ENCODE measurements around the gene SEMA3E.
"Not testable (repeated sequence)": the region's sequence is repeated elsewhere in the genome, so short reads cannot be mapped to it uniquely, and the experiment has no call there.

Gene SEMA3E

DNA sequence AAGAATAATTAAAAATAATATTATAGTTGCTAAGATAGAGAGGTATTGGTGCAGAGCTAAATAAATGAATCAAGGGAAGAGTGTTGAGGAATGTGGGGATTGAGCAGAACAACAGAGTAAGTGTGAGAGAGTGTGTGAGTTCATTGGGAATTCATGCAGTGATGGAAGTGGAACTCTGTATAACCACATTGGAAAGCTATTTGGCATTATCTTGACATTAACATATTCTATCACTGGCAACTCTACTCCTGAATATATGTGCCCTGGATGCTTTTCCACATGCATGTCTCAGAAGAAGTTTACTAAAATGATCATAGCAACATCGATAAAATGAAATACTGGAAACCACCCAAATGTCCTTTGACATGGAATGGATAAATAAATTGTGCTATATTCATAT lies 164.1 kb downstream of the SEMA3E start:
- DNase-seq = no peak

DNA sequence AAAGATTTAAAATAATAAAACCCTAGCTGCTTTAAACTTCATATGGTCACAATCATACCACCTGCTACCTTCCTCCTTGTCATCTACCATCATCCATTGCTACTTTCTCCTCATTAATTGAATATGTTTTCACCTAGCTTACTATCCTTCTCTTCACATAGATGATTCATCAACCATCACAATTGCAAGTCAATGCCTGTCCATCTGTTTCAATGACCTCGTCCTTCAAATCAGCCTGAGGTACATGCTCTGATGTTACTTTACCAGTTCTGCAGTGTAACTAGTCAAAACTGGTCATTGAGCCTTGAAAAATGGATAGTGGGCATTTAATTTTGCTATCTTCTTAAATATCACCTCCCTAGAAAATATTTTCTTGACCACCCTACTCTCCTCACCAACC lies 164.7 kb downstream of the SEMA3E start:
- no peak for DNase-seq

DNA sequence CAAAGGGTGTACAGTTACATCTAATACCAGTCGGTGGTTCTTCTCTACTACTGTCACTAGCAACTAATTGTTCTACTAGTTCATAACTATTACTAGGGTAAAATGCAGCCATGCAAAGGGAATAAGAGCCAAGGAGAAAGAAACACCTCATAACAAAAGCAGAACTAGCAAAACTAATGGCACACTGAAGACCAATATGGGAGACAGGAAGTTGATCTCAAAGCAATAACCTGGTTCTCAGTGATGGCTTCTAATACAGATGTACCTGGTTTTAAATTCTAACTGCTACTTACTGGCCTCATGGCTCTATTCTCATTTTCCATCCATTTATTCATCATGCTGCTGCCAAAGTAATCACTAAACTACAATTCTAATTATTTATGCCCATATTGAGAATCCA lies 170.3 kb downstream of the SEMA3E start:
- DNase-seq = no peak

DNA sequence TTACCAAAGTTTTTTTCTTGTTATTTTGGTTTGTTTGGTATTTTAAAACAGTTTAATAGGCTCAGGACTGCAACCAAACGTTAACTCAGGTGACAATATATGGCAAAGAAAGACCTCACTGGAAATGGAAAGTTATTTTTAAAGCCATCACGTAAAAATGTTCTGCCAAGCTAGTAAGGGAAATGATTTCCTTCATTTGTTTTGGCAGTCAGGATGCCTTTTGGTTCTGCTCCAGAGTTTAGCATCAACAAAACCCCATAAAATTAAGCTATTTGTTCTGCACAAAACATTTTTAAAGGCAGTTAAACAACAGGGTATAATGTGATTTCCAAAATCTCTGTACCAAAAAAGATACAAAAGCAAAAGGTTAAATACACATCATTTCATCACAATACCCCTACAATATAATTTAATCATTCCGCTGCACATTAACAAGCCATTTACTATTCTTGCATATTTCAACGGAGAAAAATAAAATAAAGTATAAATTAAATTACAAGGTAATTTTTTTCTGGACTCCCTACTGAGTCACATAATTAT lies 172.4 kb downstream of the SEMA3E start:
- no peak for DNase-seq

DNA sequence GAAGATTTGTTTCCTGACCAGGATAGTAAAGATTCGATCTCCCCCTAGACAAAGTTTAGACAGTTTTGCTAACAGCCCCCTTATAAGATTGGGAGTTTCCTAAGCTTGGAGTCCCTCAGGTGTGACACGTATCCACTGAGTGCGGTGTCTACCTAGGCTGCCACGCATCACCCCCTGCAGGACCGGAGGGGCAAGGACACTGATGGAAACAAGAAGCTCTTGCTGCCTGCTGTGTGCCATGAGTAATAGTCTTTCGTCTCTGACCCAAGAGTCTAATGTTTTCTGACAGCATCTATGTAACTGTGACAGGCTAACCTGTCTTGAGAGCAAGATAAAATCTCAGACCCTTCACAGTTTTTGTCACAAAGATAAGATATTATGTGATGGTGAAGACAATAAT lies 173.5 kb downstream of the SEMA3E start:
- no peak for DNase-seq

DNA sequence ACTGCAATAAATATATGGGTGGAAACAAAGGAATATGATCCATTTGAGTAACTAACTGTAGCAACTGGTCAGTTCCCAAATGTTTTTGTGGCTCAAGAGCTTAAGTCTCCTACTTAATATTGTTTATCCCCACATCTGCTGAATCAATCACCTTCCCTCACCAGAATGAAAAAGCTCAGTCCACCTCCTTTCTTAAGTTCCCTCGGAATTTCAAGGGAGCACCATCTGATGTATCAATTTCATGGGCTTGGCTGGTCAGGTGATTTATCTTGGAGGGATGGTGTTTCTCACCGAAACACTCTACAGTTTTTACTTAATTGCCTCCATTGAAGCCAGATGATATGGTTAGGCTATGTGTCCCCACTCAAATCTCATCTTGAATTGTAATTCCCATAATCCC lies 176.6 kb downstream of the SEMA3E start:
- no peak for DNase-seq

DNA sequence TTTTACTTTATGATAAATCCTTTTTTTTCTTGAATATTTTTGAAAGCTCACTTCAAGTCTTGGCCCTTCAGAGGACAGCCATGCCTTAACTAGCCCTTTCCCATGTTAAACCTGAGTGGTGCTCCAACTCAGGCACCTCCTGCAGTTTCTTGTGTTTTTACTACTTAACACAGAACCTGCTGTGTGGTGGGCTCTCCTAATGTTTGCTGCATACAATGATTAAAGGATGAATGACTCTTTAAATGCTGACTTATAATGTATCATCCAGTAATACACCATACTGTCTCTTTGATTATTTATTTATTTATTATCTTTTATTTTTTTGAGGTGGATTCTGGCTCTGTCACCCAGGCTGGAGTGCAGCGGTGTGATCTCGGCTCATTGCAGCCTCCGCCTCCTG lies 179.4 kb downstream of the SEMA3E start:
- no peak for DNase-seq

DNA sequence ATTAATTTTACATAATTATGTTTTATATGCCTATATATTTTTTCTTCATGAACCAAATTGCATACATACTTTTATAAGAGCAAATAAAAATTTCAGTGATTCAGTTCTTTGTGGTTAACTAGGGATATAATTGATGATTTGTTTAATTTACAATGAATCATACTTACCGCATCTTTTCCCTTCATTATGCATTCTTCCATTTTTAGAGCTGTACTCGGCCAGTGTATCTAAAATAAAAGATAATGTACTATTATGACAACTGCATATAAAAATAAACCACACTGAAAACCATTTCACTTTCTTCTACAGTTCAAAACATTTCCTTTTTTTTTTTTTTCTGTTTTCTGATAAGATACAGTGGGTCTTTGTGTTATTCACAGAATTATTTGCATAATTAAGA lies 179.9 kb downstream of the SEMA3E start:
- DNase-seq = no peak

DNA sequence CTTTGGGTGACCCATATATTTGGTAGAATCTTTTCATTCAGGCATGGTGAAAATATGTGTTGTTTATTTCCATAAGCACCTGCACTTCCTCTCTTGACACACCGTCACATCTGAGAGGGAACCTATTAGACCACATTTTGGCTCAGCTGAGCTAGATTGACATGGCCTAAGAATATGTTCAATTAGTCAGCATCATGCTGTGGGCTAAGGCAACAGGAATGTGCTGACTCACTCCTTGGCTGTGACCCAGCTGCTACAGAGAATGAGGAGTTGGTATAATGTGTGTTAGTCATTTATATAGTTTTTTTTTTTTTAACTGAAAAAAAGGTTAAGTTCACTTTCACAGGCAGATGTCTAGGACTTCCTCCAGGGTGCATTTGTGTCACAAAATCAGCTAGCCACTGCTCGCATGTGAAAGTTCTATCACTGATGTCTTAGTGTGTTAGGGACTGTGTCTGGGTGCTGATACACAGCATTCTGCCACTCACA lies 180.6 kb downstream of the SEMA3E start:
- peak; percentile 62 for DNase-seq

DNA sequence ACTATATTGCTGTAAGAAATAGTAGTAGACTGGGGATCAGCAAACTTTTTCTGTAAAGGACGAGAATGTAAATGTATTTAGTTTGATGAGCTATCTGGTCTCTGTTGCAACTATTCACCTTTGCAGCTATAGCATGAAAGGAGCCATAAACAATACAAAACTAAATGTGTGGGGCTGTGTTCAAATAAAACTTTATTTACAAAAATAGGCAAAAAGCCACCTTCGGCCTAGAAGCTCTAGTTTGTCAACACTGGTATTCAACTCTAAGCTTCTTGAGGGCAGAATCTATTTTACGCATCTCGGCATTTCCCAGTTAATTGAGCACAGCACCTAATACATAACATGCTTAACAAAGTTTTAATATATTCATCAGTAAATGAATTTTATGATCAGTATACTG lies 181.4 kb downstream of the SEMA3E start:
- DNase-seq = no peak

DNA sequence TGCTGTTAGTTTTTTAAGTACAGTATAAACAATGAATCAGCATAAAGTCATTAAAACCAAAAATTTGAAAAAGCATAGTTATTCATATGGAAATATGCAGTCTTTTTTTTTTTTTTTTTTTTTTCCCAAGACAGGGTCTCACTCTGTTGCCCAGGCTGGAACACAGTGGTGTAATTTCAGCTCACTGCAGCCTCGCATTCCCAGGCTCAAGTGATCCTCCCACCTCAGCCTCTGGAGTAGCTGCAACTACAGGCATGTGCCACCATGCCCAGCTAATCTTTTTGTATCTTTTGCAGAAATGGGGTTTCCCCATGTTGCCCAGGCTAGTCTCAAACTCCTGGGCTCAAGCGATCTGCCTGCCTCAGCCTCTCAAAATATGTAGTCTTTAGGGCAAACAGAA lies 182.0 kb downstream of the SEMA3E start:
- DNase-seq = no peak

DNA sequence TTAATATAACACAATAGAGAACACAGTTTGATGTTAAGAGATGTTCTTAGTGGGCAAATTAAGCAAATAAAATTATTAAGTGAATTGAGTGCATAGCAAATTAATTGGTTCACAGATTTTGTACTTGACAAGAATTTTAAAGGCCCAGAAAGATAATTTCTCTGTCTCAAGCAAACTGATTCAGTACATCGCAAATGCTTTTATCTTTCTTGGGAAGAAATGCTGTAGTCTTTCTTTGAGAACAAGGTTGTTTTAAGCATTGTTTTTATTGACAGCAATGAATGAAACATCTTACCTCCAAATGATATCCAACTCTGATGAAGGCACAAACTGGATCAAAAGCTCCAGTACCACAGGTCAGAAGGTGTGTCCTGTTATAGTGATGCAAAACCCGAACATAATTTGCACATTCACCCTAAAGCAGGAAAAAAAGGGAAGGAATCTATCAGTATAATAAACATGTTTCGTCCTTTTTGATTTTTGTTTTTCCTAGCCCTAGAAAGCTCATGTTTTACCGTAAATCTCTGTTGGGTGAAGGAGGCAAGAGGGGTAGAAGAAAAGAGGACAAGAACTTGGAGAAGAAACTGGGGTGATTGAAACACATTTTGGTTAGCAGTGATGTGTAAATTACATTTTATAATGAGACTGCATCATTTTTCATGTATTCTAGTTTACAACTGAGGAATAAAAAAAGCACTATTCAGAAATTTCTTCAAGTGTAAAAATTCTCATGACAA lies 182.6 kb downstream of the SEMA3E start:
- no peak for DNase-seq

DNA sequence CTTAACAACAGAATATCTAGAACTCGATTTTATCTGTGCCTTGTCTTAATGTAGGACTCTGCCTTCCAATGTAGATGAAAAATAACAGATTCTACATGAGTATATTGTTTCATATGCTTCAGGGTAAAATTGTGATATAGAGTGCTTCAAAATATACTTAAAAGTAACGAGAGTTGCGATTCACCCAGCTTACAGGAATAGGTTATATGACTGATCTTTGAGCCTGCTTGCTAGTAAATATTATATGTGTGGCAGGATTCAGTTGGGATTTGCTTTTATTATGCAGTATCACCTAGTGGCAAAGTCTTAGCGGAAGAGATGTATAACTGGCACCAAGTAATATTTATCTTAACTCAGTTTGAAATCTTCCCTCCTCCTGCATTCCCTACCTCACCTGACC lies 183.3 kb downstream of the SEMA3E start:
- DNase-seq = no peak

DNA sequence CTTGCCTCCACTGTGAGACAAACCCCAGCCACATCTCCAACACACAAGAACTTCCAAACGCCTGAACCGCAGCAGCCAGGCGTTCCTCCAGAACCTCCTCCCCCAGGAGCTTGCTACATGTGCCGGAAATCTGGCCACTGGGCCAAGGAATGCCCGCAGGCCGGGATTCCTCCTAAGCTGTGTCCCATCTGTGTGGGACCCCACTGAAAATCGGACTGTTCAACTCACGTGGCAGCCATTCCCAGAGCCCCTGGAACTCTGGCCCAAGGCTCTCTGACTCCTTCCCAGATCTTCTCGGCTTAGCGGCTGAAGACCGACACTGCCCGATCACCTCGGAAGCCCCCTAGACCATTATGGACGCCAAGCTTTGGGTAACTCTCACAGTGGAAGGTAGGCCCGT lies 187.1 kb downstream of the SEMA3E start:
- DNase-seq = not testable (repeated sequence)

DNA sequence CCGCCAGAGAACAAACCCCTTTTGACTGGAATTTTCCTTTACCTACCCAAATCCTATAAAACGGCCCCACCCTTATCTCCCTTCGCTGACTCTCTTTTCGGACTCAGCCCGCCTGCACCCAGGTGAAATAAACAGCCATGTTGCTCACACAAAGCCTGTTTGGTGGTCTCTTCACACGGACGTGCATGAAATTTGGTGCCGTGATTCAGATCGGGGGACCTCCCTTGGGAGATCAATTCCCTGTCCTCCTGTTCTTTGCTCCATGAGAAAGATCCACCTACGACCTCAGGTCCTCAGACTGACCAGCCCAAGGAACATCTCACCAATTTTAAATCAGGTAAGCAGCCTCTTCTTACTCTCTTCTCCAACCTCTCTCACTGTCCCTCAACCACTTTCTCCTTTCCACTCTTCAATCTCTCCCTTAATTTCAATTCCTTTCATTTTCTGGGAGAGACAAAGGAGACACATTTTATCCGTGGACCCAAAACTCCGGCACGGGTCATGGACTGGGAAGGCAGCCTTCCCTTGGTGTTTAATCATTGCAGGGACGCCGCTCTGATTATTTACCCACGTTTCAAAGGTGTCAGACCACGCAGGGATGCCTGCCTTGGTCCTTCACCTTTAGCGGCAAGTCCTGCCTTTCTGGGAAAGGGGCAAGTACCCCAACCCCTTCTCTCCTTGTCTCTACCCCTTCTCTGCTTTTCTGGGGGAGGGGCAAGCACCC lies 188.8 kb downstream of the SEMA3E start:
- DNase-seq = not testable (repeated sequence)

DNA sequence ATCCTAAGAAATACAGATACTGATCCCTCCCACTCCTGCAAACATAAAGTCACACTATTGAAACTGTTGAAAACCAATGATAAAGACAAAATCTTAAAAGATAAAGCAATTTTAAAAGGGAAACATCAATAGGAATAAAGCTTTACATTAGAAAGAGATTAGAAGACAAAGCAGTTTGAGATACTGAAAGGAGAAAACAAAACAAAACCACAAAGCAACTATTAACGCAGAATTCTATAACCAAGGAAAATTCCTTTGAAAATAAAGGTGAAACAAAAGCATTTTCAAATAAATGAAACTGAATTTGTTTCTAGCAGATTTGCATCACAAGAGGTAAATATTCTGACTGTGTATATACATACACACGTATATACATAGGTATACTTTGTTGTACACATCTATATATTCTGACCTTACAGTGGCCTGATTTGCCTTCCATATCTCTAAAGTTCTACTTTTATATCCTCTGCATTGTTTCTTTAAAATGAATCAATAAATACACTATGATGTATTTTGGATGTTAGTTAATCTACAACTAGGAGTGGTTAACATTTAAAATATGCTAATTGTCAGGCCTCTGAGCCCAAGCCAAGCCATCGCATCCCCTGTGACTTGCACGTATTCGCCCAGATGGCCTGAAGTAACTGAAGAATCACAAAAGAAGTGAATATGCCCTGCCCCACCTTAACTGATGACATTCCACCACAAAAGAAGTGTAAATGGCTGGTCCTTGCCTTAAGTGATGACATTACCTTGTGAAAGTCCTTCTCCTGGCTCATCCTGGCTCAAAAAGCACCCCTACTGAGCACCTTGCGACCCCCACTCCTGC lies 189.6 kb downstream of the SEMA3E start:
- not testable (repeated sequence) for DNase-seq

DNA sequence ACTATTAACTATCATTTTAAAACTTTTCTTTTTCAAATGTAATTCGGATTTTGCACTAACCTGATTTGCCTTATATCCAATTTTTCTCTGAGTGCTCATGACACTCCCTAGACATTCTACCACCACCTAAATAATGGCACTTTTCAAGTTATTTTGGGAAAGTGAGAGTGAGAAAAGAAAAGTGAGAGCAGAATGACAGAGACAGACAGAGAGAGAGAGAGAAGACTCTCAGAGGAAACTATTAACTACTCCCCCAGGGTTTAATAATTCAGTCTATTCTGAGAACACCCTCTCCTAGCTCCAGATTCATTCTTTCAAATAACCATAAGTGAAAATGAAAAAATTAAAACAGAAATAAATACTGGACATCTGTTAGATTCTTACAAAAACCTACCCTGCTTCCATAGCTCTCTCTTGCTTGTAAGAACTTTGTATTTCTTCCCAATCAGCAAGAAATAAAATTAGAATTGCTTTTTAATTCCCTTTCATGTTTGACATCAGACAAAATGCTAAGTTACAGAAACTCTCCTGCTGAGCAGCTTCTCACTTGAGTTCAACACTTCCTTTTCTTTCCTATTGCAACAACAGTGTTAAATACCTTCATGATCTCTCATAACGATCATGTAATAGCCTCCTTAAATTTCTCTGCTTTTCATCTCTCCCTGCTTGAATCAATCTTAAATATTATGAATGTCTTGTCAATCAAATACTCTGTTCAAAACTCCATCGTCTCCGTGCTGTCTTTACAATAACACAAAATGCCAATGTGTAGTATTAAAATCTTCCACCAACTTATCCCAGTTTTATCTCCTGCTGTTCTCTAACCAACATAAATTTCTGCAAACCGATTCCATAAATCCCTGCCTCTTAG lies 191.7 kb downstream of the SEMA3E start:
- no peak for DNase-seq

DNA sequence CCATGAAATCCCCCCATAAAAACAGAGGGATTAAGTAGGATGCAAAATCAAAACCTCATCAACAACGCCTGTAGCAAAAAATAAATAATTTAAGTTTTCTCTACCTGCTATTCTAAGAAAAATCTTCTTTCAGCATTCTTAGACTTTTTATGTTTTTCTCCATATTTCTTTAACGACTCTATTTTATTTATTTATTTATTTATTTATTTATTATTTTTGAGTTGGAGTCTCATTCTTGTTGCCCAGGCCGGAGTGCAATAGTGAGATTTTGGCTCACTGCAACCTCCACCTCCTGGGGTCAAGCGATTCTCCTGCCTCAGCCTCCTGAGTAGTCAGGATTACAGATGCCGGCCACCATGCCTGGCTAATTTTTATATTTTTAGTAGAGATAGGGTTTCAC lies 192.5 kb downstream of the SEMA3E start:
- DNase-seq = no peak

DNA sequence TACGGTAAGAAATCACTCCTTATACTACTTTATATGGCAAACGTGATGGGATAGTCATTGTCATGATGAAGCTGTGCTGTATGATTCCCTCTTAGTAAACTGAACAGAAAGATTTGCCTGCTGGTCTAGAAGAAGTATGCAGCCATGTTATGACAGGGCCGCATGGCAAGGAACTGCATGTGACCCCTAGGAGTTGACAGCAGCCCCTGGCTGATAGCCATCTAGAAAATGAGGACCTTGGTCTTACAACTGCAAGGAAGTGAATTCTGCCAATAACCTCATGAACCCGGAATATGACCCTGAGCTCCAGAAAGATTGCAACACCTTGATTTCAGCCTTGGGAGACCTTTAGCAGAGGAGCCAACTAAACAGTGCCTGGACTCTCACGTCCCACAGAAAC lies 193.3 kb downstream of the SEMA3E start:
- no peak for DNase-seq

DNA sequence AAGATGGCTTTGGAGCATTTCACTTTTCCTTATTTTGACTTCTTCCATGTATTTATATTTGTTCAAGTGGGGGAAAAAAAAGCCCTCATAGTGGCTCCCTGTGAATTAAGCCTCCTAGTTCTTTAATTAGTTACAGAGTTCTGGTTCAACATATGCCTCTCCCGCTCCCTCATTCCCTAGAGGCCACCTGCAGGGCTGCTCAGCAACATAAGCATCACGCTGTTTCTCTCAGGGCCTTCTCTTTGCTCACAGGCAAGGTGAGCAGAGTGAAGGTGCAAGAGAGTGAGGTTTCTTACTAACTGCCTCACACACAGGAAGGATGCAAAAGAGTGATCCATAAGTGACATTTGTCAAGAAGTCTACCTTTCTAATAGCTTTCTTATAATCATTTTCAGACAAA lies 196.7 kb downstream of the SEMA3E start:
- no peak for DNase-seq

DNA sequence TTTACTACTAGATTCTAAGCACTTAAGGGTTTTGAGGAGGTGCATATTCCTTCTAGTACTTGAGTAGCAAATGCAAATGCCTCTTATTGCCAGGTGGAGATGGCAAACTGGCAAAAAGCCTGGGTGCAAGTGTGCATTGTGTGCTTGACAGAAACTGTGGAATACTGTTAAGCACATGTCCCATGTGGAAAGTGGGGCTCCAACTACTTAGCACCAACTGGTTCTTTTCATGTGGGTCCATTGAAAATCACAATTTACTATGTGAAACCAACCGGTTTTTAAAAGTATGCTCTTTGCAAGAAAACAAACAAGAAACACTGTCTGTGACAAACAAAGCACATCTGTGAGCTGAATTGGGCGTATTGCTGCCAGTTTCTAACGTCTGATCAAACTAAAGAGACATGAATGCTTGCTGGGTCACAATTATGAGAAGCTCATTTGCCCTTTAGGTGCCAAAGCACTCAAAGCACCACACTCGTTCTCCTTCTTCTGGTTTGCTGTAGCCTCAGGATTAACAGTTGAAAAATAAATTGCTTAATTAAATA lies 197.4 kb downstream of the SEMA3E start:
- DNase-seq = peak; percentile 17

DNA sequence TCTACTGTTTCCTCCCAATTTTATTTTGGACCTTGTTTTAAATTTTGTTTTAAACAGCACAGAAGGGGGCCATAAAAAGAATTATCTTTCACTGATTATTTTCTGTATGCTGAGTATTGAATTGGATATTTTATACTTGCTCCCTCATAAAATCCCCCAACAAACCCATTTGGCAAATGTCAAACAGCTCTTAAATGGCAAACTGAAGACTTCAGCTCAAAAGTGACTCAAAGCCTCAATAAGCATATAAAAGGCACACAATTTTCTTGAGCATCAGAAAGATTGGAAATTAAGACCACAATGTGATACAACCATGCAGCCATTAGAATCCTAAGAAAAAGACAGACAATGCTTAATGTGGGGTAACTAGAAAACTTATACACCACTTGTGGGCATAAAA lies 199.2 kb downstream of the SEMA3E start:
- DNase-seq = no peak
